Spleen (tissue), 7 donors: ENCODE data around the gene MR1.

Experiments
- POLR2A ChIP-seq, 3 donors: fragments of 450-650 bp; IDR thresholded peaks; one replicate each; pipeline ENCODE4 v1.5.1; 2017; ENCODE audit warnings: antibody characterized with exemption in 3 of 3, mild to moderate bottlenecking in 1 of 3
- POLR2AphosphoS5 ChIP-seq, 3 donors: sonication (generic); formaldehyde crosslinking; IDR thresholded peaks; one replicate each; pipeline ENCODE4 v1.5.1; 2017; ENCODE audit warnings: antibody characterized with exemption in 3 of 3
- TF ChIP-seq, protein P1 (sequence below), 11 experiments: fragments of 200-600 bp in 7 of 11; fragments of 450-650 bp in 4 of 11; sonication (generic) in 4 of 11; IDR thresholded peaks in 8 of 11; conservative IDR thresholded peaks in 3 of 11; 1 replicate in 7 of 11; 2 replicates in 4 of 11; pipeline versions ENCODE4 v1.4.0 to v1.8.0; 2016 to 2021; ENCODE audit warnings: antibody characterized with exemption in 11 of 11, inconsistent platforms in 4 of 11, mild to moderate bottlenecking in 1 of 11
- donor health status: DM: no; HTN: no; CAD: no; lungs with moderate emphysema.
- donor health status: DM: no; HTN: no; CAD: no.
- donor health status: DM: no; HTN: no; CAD: no.

DNA sequence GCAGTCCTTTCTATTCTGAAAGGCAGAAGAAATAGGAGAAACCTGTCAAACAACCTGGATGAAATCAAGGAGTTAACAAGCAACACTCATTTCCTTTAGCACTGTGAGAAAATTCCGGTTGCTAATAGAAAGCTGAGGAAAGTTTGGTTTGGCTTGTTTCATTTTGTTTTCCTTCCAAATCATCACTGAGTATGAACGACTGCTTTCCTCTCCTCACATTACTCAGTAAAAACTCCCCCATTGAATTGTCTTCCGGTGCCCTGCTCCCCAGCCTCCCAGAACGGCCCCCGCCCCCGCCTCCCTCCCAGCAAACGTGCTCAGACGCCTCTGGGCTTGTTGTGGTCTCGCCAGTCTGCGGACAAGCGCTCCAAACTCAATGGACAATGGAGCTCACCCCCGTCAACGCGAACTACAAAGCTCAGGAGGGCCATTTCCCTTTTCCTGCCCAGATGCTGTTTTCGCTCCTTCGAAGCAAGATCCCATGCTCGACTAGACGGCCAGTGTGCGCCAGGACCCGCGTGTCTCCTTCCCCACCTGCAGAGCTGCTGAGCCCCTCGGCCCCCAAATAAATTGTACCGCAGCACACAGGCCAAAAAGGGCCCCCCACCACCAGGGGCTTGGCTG lies 11.9 kb upstream of the MR1 start:
- TF ChIP-seq POLR2A (IDR thresholded peaks at IDR 0.05), result no peak
- TF ChIP-seq, protein P1, sequence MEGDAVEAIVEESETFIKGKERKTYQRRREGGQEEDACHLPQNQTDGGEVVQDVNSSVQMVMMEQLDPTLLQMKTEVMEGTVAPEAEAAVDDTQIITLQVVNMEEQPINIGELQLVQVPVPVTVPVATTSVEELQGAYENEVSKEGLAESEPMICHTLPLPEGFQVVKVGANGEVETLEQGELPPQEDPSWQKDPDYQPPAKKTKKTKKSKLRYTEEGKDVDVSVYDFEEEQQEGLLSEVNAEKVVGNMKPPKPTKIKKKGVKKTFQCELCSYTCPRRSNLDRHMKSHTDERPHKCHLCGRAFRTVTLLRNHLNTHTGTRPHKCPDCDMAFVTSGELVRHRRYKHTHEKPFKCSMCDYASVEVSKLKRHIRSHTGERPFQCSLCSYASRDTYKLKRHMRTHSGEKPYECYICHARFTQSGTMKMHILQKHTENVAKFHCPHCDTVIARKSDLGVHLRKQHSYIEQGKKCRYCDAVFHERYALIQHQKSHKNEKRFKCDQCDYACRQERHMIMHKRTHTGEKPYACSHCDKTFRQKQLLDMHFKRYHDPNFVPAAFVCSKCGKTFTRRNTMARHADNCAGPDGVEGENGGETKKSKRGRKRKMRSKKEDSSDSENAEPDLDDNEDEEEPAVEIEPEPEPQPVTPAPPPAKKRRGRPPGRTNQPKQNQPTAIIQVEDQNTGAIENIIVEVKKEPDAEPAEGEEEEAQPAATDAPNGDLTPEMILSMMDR (IDR thresholded peaks at IDR 0.05 in 8 of 11, conservative IDR thresholded peaks at IDR 0.05 in 3 of 11), result no peak
- peak in 1 of 3 donors; percentile 18 for TF ChIP-seq POLR2AphosphoS5 (IDR thresholded peaks at IDR 0.05)
